AG10803 (cell line): Measurements from ENCODE around the gene CD59.

ENCODE experiments used
- DNase-seq: peaks from one replicate; pipeline ENCODE4 v3.0.0; 2010; ENCODE audit warnings: low read depth
- H3K4me3 ChIP-seq: 2 replicates; pipeline ENCODE4 v1.5.1; 2011; ENCODE audit warnings: mild to moderate bottlenecking, low read length, control low read depth
- CTCF ChIP-seq: conservative IDR thresholded peaks from 2 replicates; pipeline ENCODE4 v1.5.1; 2011; ENCODE audit warnings: mild to moderate bottlenecking, low read length, control low read depth, inconsistent platforms

Gene CD59

GRCh38 chr11:33743291-33743690 lies 7.1 kb upstream of the CD59 start:
- no peak overlapping the region for H3K4me3 ChIP-seq
- TF ChIP-seq CTCF, result no peak
- DNase-seq, result no peak

GRCh38 chr11:33742249-33742851 lies 6.1 kb upstream of the CD59 start:
- DNase-seq, result peak; percentile 47
- no peak overlapping the region for H3K4me3 ChIP-seq
- TF ChIP-seq CTCF, result peak; percentile 59

- no peak for TF ChIP-seq CTCF
- DNase-seq, result no peak
- no peak overlapping the region for H3K4me3 ChIP-seq
Observed at GRCh38 chr11:33741806-33742205, 5.6 kb upstream of the CD59 start.

- peak overlapping the region; percentile 83 for H3K4me3 ChIP-seq
- DNase-seq, result peak; percentile 26
- no peak for TF ChIP-seq CTCF
Observed at GRCh38 chr11:33737362-33737821, 1.2 kb upstream of the CD59 start.

GRCh38 chr11:33735271-33736147 lies 714 bp downstream of the CD59 start:
- H3K4me3 ChIP-seq, result peak overlapping the region; percentile 83
- no peak for TF ChIP-seq CTCF
- peak; percentile 28 for DNase-seq

- peak; percentile 62 for DNase-seq
Observed at GRCh38 chr11:33734441-33735270, 1.6 kb downstream of the CD59 start.

More at GRCh38 chr11:33734441-33735270, 1.6 kb downstream of the CD59 start:
- H3K4me3 ChIP-seq, result peak overlapping the region; percentile 83
- TF ChIP-seq CTCF, result no peak
